Neuronal stem cell (in vitro differentiated cells): ENCODE data around the gene SOX8.

Source experiments
- DNase-seq: peaks from one replicate; pipeline ENCODE4 v3.0.0-alpha.2; 2013; ENCODE audit warnings: low spot score
- H2AFZ ChIP-seq: one replicate; pipeline ENCODE4 v1.6.1; 2013; ENCODE audit warnings: mild to moderate bottlenecking, low read length, inconsistent platforms
- H2AK5ac ChIP-seq: 2 replicates; pipeline ENCODE4 v1.6.1; 2013; ENCODE audit warnings: low read depth, mild to moderate bottlenecking, inconsistent platforms, low read length, moderate library complexity, mixed read lengths
- H2BK120ac ChIP-seq: 2 replicates; pipeline ENCODE4 v1.6.1; 2013; ENCODE audit warnings: low read depth, mild to moderate bottlenecking, inconsistent platforms, low read length, moderate library complexity, mixed read lengths
- H2BK12ac ChIP-seq: one replicate; pipeline ENCODE4 v1.6.1; 2013; ENCODE audit warnings: low read length, inconsistent platforms
- H2BK15ac ChIP-seq: 2 replicates; pipeline ENCODE4 v1.6.1; 2013; ENCODE audit warnings: mild to moderate bottlenecking, low read length, inconsistent platforms, mixed read lengths
- H2BK5ac ChIP-seq: one replicate; pipeline ENCODE4 v1.6.1; 2013; ENCODE audit warnings: inconsistent platforms, mild to moderate bottlenecking, low read length, moderate library complexity
- H3K14ac ChIP-seq: one replicate; pipeline ENCODE4 v1.6.1; 2013; ENCODE audit warnings: low read length, inconsistent platforms
- H3K18ac ChIP-seq: 2 replicates; pipeline ENCODE4 v1.6.1; 2013; ENCODE audit warnings: low read length, inconsistent platforms
- H3K23ac ChIP-seq: 2 replicates; pipeline ENCODE4 v1.6.1; 2013; ENCODE audit warnings: low read depth, mild to moderate bottlenecking, mixed read lengths, low read length, inconsistent platforms; ENCODE audit not compliant: poor library complexity
- H3K27ac ChIP-seq: replicated peaks from 3 replicates; pipeline ENCODE4 v1.5.1; 2013; ENCODE audit warnings: low read length, inconsistent platforms
- H3K27me3 ChIP-seq, 3 experiments: 2 replicates each; pipeline ENCODE4 v1.6.1; 2013; ENCODE audit warnings: low read length in 3 of 3, mild to moderate bottlenecking in 2 of 3, inconsistent platforms in 1 of 3, low read depth in 1 of 3, mixed read lengths in 1 of 3, moderate library complexity in 1 of 3; ENCODE audit not compliant: control insufficient read depth in 3 of 3, insufficient read depth in 3 of 3
- H3K36me3 ChIP-seq, 2 donors: replicated peaks in 1 of 2; 2 replicates each; pipeline ENCODE4 v1.6.1; 2013; ENCODE audit warnings: low read length in 2 of 2; ENCODE audit not compliant: control insufficient read depth in 2 of 2, insufficient read depth in 2 of 2
- H3K4ac ChIP-seq: 2 replicates; pipeline ENCODE4 v1.6.1; 2013; ENCODE audit warnings: inconsistent platforms, mild to moderate bottlenecking, low read length, moderate library complexity
- H3K4me1 ChIP-seq, 2 donors: 1 replicate in 1 of 2; 2 replicates in 1 of 2; pipeline ENCODE4 v1.6.1; 2013; ENCODE audit warnings: low read length in 2 of 2, low read depth in 1 of 2; ENCODE audit not compliant: control insufficient read depth in 2 of 2, insufficient read depth in 1 of 2
- H3K4me2 ChIP-seq: one replicate; pipeline ENCODE4 v1.6.1; 2013; ENCODE audit warnings: mild to moderate bottlenecking, low read length, inconsistent platforms; ENCODE audit not compliant: insufficient read depth, poor library complexity, severe bottlenecking
- H3K4me3 ChIP-seq, 2 donors: 2 replicates each; pipeline ENCODE4 v1.5.1; 2013; ENCODE audit warnings: low read length in 2 of 2, mild to moderate bottlenecking in 2 of 2, inconsistent platforms in 1 of 2, moderate library complexity in 1 of 2
- H3K79me1 ChIP-seq: one replicate; pipeline ENCODE4 v1.6.1; 2013; ENCODE audit warnings: low read depth, mild to moderate bottlenecking, inconsistent platforms, low read length, moderate library complexity
- H3K9ac ChIP-seq: one replicate; pipeline ENCODE4 v1.6.1; 2013; ENCODE audit warnings: mild to moderate bottlenecking, low read depth, low read length, inconsistent platforms; ENCODE audit not compliant: poor library complexity
- H3K9me3 ChIP-seq, 2 donors: replicated peaks in 1 of 2; 2 replicates each; pipeline versions ENCODE3 to v1.6.1; 2013; ENCODE audit warnings: low read length in 2 of 2, mild to moderate bottlenecking in 2 of 2, inconsistent platforms in 1 of 2, low read depth in 1 of 2, mixed read lengths in 1 of 2, moderate library complexity in 1 of 2; ENCODE audit not compliant: control insufficient read depth in 2 of 2, insufficient read depth in 1 of 2
- H4K8ac ChIP-seq: one replicate; pipeline ENCODE4 v1.6.1; 2013; ENCODE audit warnings: low read depth, mild to moderate bottlenecking, inconsistent platforms, low read length, moderate library complexity
- H4K91ac ChIP-seq: one replicate; pipeline ENCODE4 v1.6.1; 2013; ENCODE audit warnings: low read length, low read depth, mild to moderate bottlenecking, inconsistent platforms; ENCODE audit not compliant: poor library complexity
- WGBS, 2 donors: extraction: QIAGEN DNeasy Blood & Tissue Kit; methylation state at CpG; one replicate each; pipeline ENCODE4 v1.1.7; 2013; ENCODE audit warnings: missing lambda C conversion rate in 2 of 2, mixed read lengths in 1 of 2; ENCODE audit not compliant: insufficient read length in 2 of 2, insufficient replicate concordance in 1 of 2; ENCODE audit errors: extremely low coverage in 2 of 2; 5-methylcytosine and 5-hydroxymethylcytosine counted together

SOX8 gene

GRCh38 chr16:1012722-1013592 is 31.4 kb downstream of the SOX8 start:
- WGBS, 2 donors = no CpG with 5 or more reads among the region's 28 CpGs
- Histone ChIP-seq H3K9ac (no peak overlapping the region), H3K27ac (no peak overlapping the region)

GRCh38 chr16:1013593-1013900 is 32.0 kb downstream of the SOX8 start:
- H4K91ac ChIP-seq = peak overlapping the region; percentile 94
- peak overlapping the region; percentile 99 for H2AK5ac ChIP-seq
- no peak overlapping the region for H2AFZ ChIP-seq
- H3K14ac ChIP-seq = peak overlapping the region; percentile 75
- H2BK120ac ChIP-seq = peak overlapping the region; percentile 89
- H3K4me1 ChIP-seq = peaks cover 8 to 14% of the 10 kb centered on the region in 2 donors
- no peaks in the 10 kb centered on the region for H3K79me1 ChIP-seq
- peaks cover 0 to 3% of the 10 kb centered on the region in 2 donors for H3K9me3 ChIP-seq
- no peak for DNase-seq
- peaks cover 0 to 43% (median 0%) of the 10 kb centered on the region in 3 experiments for H3K27me3 ChIP-seq
- peak overlapping the region; percentile 91 for H3K18ac ChIP-seq
- peak overlapping the region; percentile 93 for H2BK5ac ChIP-seq
- no peaks in the 10 kb centered on the region for H3K36me3 ChIP-seq
- H3K27ac ChIP-seq = no peak overlapping the region
- WGBS, 2 donors = no CpG with 5 or more reads among the region's 8 CpGs
- H3K23ac ChIP-seq = peak overlapping the region; percentile 44
- no peak overlapping the region for H3K4me3 ChIP-seq
- no peak overlapping the region for H4K8ac ChIP-seq
- peak overlapping the region; percentile 84 for H3K4ac ChIP-seq
- H2BK15ac ChIP-seq = peak overlapping the region; percentile 98
- H2BK12ac ChIP-seq = peak overlapping the region; percentile 100
- peak overlapping the region; percentile 44 for H3K9ac ChIP-seq
- H3K4me2 ChIP-seq = no peak overlapping the region

More at GRCh38 chr16:1012722-1013592, 31.4 kb downstream of the SOX8 start:
- Histone ChIP-seq H3K27me3 (peaks cover 0 to 47% (median 0%) of the 10 kb centered on the region in 3 experiments), H3K9me3 (peaks cover 0 to 3% of the 10 kb centered on the region in 2 donors), H3K14ac (peak overlapping the region; percentile 75), H2BK5ac (peak overlapping the region; percentile 93), H3K4ac (peak overlapping the region; percentile 84), H2BK12ac (peak overlapping the region; percentile 100), H4K8ac (peak overlapping the region; percentile 82), H2AFZ (no peak overlapping the region), H2AK5ac (peak overlapping the region; percentile 99), H3K23ac (peak overlapping the region; percentile 44), H2BK120ac (peak overlapping the region; percentile 91), H4K91ac (peak overlapping the region; percentile 94), H3K4me2 (no peak overlapping the region), H3K79me1 (no peaks in the 10 kb centered on the region), H3K4me3 (peak overlapping the region in 1 of 2 donors; percentile 67), H2BK15ac (peak overlapping the region; percentile 98), H3K18ac (peak overlapping the region; percentile 91), H3K36me3 (no peaks in the 10 kb centered on the region), H3K4me1 (peaks cover 6 to 14% of the 10 kb centered on the region in 2 donors)
- DNase-seq = no peak

- Histone ChIP-seq H3K4me3 (no peak overlapping the region), H2BK12ac (peak overlapping the region; percentile 99), H4K8ac (peak overlapping the region; percentile 92), H2BK15ac (peak overlapping the region; percentile 98), H3K9ac (peak overlapping the region; percentile 77), H4K91ac (no peak overlapping the region), H3K4ac (peak overlapping the region; percentile 66), H3K9me3 (peaks cover 0 to 3% of the 10 kb centered on the region in 2 donors), H3K18ac (peak overlapping the region; percentile 94), H3K27ac (no peak overlapping the region), H3K79me1 (no peaks in the 10 kb centered on the region), H3K4me2 (no peak overlapping the region), H3K36me3 (no peaks in the 10 kb centered on the region), H3K4me1 (peaks cover 13 to 14% of the 10 kb centered on the region in 2 donors), H2BK5ac (peak overlapping the region; percentile 93), H2AFZ (no peak overlapping the region), H3K23ac (peak overlapping the region; percentile 73), H2BK120ac (peak overlapping the region; percentile 89), H3K14ac (no peak overlapping the region), H3K27me3 (peaks cover 0 to 42% (median 0%) of the 10 kb centered on the region in 3 experiments), H2AK5ac (peak overlapping the region; percentile 99)
- no peak for DNase-seq
- no CpG with 5 or more reads among the region's 8 CpGs for WGBS, 2 donors
Measured at GRCh38 chr16:1014221-1014620, 32.7 kb downstream of the SOX8 start.
